ENCODE measurements around the gene UBE2D2. TPM values are rescaled to one million over a fixed set of nuclear protein-coding genes. Genes with fewer than 3 reads are reported as not detected.

Gene UBE2D2
- polyA plus RNA-seq, 2 of the 4 experiments (the other 2 are of a cell fraction) = 74.8 to 115 TPM

DNA sequence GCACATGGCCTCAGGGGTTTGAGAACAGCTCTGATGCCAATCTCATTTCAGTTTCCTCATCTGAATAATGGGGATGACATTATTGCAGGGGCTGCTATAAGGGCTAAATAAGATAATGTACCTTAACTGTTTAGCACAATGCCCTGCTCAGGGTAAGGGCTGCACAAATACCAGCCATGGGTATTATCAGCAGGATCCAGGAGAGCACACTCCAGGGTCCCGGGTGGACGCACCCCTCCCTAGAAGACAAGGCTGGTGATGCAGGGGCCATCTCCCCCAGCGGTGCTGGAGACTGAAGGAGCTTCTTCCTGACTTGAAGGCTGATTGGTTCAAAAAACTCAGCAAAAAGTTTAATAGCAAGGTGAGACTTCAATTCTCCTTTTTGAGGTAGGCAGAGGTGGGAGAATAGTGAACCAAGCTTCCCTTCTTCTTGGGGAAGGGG lies 84.3 kb downstream of the UBE2D2 start (continued):
- TF ChIP-seq, protein P1, sequence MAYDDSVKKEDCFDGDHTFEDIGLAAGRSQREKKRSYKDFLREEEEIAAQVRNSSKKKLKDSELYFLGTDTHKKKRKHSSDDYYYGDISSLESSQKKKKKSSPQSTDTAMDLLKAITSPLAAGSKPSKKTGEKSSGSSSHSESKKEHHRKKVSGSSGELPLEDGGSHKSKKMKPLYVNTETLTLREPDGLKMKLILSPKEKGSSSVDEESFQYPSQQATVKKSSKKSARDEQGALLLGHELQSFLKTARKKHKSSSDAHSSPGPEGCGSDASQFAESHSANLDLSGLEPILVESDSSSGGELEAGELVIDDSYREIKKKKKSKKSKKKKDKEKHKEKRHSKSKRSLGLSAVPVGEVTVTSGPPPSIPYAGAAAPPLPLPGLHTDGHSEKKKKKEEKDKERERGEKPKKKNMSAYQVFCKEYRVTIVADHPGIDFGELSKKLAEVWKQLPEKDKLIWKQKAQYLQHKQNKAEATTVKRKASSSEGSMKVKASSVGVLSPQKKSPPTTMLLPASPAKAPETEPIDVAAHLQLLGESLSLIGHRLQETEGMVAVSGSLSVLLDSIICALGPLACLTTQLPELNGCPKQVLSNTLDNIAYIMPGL (CRISPR knock-in tag; IDR thresholded peaks at IDR 0.05; ENCODE audit: borderline replicate concordance) = no peak
- TF ChIP-seq HOXB5 (CRISPR knock-in tag; IDR thresholded peaks at IDR 0.05) (no peak), HDAC2 (IDR thresholded peaks at IDR 0.05) (no peak), FOXS1 (CRISPR knock-in tag; IDR thresholded peaks at IDR 0.05) (no peak), KDM1A (IDR thresholded peaks at IDR 0.05; ENCODE audit: low read depth) (no peak), NFE2L2 (conservative IDR thresholded peaks at IDR 0.05; ENCODE audit: low read length) (no peak), E2F6 (IDR thresholded peaks at IDR 0.05; ENCODE audit: borderline replicate concordance, low read depth) (no peak), SMC3 (IDR thresholded peaks at IDR 0.05) (no peak)

DNA sequence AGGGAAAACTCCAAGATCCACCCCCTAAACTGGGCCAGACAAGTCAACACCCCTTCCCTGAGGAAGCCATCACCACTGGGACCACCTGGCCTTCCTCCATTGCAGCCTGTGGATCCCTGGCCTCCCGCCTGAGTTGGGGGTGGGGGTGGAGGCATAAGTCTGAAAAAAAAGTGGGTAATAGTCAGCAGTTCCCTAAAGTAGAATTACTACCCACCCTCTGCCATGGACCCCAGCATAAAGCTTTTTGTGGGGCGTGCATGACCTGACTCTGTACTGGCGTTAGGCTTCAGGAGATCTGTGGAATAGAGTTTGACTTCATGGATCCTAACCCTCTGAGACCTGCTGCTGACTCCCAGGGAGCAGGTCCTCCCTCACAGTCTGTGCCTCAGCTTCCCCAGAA lies 85.0 kb downstream of the UBE2D2 start:
- POLR2A ChIA-PET = interaction anchor here (0.6 kb wide), 1 partner anchor 71 kb away, joined by 3 read pairs; no protein-coding TSS in a partner anchor

More for the DNA sequence above, 85.0 kb downstream of the UBE2D2 start:
- no peak overlapping the region for H3K4me2 ChIP-seq
- no peak overlapping the region for H3K4me3 ChIP-seq
- no peaks in the 10 kb centered on the region for H3K9me3 ChIP-seq
- no peak for TF ChIP-seq TP53 (CRISPR knock-in tag; IDR thresholded peaks at IDR 0.05)
- no peak for TF ChIP-seq CHD2 (IDR thresholded peaks at IDR 0.05; ENCODE audit: low read length, partially characterized antibody)
- no peak for TF ChIP-seq RFX5 (IDR thresholded peaks at IDR 0.05)
- no peak for TF ChIP-seq CBX2 (IDR thresholded peaks at IDR 0.05; ENCODE audit: borderline replicate concordance, low read depth)
- TF ChIP-seq CHD4 (IDR thresholded peaks at IDR 0.05; ENCODE audit: borderline replicate concordance) = no peak
- TF ChIP-seq ELK1 (IDR thresholded peaks at IDR 0.05; ENCODE audit: low read depth, low read length) = no peak
- TF ChIP-seq ESRRA (IDR thresholded peaks at IDR 0.05; ENCODE audit: borderline replicate concordance, low read length) = no peak
- TF ChIP-seq EHF (CRISPR knock-in tag; IDR thresholded peaks at IDR 0.05) = no peak
- no peak for TF ChIP-seq PHF8 (IDR thresholded peaks at IDR 0.05; ENCODE audit: borderline replicate concordance, low read depth)
- no peak for TF ChIP-seq ZC3H11A (IDR thresholded peaks at IDR 0.05)
- no peak for TF ChIP-seq NFE2L2 (conservative IDR thresholded peaks at IDR 0.05; ENCODE audit: low read length)
- no peak for TF ChIP-seq KDM5A (IDR thresholded peaks at IDR 0.05)
- no peak for TF ChIP-seq MAZ (IDR thresholded peaks at IDR 0.05; ENCODE audit: borderline replicate concordance, low read depth, low read length)
- TF ChIP-seq USF2 (IDR thresholded peaks at IDR 0.05) = no peak
- no peak for TF ChIP-seq ZNF302 (CRISPR knock-in tag; IDR thresholded peaks at IDR 0.05)
- TF ChIP-seq CTCF (IDR thresholded peaks at IDR 0.05) = no peak
- no peak for TF ChIP-seq SMC3 (IDR thresholded peaks at IDR 0.05)
- no peak for TF ChIP-seq RAD21 (conservative IDR thresholded peaks at IDR 0.05 in 1 of 2, IDR thresholded peaks at IDR 0.05 in 1 of 2)
- TF ChIP-seq, protein P2, sequence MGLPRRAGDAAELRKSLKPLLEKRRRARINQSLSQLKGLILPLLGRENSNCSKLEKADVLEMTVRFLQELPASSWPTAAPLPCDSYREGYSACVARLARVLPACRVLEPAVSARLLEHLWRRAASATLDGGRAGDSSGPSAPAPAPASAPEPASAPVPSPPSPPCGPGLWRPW (IDR thresholded peaks at IDR 0.05) = no peak
- TF ChIP-seq NPAS2 (CRISPR knock-in tag; IDR thresholded peaks at IDR 0.05; ENCODE audit: borderline replicate concordance) = no peak
- no peak for ATAC-seq
- CTCF ChIA-PET = interaction anchor here (0.6 to 17.1 kb wide), 5 partner anchors 11 to 122 kb away, joined by 4 to 267 read pairs (median 11); no protein-coding TSS in a partner anchor
- DNase-seq (ENCODE audit: low read depth in 1 of 2, low spot score in 1 of 2) = no peak
- FAIRE-seq = no peak
- H3K27ac ChIP-seq = peak overlapping the region in 1 of 2 experiments; percentile 91; a peak in 1 of 6 replicates
- peaks cover 62% of the 10 kb centered on the region for H3K4me1 ChIP-seq
- WGBS (ENCODE audit: missing lambda C conversion rate) = 86% methylated on average over 3 of the region's 3 CpGs
